HG03060 (cell line): Measurements from ENCODE around the gene FCHSD2.
A peak's percentile ranks its signal among the peaks of the same experiment; 100 is the strongest.
"Not testable (repeated sequence)": the region's sequence is repeated elsewhere in the genome, so short reads cannot be mapped to it uniquely, and the experiment has no call there.

ENCODE experiments used
- ATAC-seq: cut with Tn5 transposase; IDR thresholded peaks from one replicate; pipeline ENCODE4 v1.9.1; 2021; ENCODE audit warnings: low read depth, moderate number of reproducible peaks; ENCODE audit not compliant: unreplicated experiment

The FCHSD2 gene

DNA sequence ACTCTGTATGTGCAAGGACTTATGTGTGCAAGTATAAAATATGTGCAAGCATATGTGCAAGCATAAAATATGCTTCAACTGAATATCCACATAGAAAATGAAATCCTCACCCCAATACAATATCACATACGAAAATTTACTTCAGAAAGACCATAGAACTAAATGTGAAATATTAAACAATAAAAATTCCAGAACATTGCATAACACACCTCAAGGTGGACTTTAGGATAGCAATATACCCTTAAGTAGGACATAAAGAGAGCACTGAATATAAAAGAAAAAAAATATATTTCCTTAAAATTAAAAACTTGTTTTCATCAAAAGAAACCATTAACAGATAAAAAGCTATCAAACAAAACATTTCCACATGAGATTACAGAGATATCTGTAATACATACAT is 67.8 kb downstream of the FCHSD2 start:
- no peak for ATAC-seq

DNA sequence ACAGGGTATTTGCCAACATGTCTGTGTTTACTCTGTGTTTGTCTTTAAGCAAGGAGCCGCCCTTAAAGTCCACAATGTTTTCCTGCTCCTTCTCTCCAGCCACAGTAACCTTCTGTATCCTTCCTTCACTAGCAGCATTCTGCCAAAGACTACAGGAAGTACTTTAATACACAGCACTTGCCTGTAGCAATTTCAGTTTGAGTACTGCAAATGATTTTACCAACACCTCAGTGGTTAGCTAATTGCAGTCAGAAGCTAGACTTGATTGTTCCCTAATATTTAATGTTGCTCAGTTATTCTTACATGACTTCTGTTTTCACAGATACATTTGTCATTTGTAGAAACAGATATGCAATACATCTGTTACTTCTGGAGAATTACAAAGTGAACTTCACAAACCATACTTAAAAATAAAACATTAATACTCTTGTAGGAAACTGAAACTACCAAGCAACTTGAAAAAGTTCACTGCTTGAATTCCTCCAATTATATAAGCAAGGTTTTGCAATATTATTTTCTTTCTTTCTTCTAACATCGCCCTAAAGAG is 69.1 kb downstream of the FCHSD2 start:
- no peak for ATAC-seq

DNA sequence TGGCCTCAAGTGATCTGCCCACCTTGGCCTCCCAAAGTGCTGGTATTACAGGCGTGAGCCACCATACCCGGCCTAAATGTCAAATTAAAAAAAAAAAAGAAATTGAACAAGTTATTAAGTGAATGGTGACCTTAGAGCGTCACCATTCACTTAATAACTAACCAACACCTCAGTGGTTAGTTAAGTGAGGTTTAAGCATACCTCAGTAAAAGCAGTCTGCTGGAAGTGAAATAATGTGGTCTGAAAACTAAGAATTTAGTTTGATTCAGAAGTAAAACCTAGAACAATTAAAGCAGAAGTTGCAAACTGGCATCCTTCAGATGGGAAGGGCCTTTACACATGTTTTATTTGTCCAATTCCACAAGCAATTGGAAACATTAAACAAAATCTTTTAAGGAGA is 71.5 kb downstream of the FCHSD2 start:
- ATAC-seq: no peak

DNA sequence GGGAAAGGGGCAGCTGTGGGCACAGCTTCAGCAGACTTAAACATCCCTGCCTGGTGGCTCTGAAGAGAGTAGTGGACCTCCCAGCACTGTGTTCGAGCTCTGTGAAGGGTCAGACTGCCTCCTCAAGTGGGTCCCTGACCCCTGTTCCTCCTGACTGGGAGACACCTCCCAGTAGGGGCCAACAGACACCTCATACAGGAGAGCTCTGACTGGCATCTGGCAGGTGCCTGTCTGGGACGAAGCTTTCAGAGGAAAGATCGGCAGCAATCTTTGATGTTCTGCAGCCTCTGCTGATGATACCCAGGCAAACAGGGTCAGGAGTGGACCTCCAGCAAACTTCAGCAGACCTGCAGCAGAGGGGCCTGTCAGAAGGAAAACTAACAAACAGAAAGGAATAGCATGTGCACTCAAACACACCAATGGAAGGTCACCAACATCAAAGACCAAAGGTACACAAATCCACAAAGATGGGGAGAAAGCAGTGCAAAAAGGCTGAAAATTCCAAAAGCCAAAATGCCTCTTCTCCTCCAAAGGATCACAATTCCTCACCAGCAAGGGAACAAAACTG is 80.2 kb downstream of the FCHSD2 start:
- not testable (repeated sequence) for ATAC-seq

DNA sequence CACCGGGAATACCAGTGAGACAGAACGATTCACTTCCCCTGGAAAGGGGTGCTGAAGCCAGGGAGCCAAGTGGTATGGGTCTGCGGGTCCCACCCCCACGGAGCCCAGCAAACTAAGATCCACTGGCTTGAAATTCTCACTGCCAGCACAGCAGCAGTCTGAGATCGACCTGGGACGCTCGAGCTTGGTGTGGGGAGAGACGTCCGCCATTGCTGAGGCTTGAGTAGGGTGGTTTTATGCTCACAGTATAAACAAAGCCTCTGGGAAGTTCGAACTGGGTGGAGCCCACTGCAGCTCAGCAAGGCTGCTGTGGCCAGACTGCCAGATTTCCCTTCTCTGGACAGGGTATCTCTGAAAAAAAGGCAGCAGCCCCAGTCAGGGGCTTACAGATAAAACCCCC is 80.7 kb downstream of the FCHSD2 start:
- ATAC-seq: not testable (repeated sequence)

DNA sequence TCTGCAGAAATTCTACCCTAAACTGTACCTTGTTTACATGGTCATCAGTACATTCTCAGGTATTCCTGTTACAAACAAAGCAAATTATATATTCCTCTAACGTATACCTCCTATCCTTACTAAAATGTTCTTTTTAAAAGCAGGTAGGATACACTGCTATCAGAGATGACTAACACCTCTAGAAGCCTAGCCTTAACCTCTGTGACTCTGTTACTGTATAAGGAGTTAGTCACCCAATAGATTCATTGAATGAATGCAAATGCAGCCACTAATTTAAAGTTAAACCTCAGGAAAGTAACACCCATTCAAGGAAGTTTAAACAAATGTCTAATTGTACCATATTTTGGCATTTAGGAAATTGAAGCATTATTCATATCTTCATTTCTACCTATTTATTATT is 82.2 kb downstream of the FCHSD2 start:
- no peak for ATAC-seq

DNA sequence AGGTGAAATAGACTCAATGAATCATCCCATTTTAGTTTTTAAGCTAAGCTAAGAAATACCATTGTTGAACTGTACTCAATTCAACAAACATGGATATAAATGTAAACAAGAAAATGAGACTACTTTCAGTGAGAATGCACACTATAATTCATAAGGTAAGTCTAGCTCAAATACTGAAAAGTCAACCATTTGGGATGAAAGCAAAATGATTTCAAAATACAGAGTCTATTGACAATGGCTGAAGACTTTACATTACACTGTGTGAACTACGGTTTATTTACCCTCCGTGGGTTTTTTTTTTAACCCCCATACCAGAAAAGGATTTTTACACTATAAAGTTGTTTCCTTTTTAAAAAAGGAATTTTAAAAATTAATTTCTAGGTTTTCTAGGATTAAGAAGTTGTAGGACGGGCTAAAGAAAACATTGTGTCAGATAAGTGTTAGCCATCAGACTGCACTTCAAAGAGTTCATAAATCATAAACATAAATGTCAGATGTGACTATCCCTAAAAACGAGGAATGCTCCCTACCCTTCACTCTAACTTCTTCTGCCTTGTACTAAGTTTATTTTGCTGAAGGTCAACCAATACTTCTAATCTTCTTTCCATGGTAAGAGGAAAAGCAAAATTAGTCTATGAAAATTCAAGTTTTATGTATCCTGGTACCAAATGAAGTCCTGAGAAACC is 83.0 kb downstream of the FCHSD2 start:
- ATAC-seq: no peak

DNA sequence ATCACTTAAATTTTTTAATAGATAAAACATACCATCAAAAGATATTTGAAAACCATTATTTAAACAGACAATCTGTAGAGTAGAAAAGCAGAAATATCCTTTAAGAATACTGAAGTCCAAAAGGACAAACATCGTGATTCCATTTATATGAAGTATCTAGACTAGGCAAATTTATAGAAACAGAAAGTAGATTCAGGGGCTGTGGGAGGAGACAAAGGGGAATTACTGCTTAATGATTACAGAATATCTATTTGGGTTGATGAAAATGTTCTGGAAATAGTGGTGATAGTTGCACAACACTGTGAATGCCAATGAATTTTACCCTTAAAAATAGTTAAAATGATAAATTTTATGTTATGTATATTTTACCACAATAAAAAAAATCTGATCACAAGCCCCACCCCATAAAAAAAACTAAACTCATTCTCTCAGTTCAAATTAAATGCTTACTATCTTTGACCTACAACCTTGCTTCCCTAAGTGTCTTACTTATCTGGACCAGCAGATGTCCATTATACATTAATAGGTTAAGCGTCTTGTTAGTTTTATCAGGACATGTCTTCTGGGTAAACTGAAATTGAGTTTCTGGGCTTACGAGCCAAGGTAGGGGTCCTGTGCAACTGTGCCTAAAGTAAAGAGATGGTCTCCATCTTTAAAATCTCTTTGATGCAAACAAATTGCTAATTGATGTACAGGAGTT is 86.3 kb downstream of the FCHSD2 start:
- no peak for ATAC-seq

DNA sequence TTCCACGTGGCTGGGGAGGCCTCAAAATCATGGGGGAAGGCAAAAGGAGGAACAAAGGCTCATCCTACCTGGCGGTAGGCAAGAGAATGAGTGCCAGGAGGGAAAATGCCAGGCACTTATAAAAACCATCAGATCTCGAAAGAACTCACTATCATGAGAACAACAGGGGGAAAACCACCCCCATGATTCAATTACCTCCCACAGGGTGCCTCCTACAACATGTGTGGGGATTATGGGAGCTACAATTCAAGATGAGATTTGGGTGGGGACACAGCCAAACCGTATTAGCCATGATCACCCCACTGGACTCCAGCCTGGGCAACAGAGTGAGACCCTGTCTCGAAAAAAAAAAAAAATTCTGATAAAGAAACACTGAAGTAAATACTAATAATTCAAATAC is 87.1 kb downstream of the FCHSD2 start:
- no peak for ATAC-seq

DNA sequence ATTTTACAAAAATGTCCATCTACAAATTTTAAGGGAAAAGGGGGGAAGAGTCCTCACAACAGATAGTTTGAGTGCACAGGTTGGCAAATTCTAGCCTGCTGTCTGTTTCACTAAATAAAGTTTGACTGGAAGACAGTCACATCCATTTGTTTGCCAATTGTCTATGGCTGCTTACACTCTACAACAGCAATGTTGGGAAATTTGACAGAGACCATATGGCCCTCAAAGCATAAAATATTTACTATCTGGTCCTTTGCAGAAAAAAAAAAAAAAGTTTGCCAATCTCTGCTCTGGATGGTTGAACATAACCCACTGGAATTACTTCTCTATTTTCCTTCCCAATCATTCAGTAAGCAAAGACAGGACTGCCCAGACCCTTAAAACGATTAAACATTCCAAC is 88.2 kb downstream of the FCHSD2 start:
- ATAC-seq: no peak

DNA sequence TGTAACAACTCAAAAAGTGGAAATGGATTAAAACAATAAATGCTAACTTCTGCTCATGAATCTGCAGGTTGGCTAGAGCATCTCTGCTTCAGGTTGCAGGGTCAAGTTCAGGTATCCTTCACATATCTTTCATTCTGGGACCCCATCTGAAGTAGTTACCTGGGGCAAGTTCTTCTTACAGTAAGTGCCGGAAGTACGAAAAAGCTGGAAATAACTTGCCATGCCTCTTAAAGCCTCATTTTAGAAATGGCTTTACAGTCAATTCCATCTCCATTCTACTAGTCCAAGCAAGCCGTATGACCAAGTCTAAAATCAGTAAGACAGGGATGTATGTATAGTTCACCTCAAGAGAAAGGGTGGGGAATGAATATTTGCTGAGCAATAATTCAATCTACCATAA is 93.7 kb downstream of the FCHSD2 start:
- ATAC-seq: peak; percentile 2

DNA sequence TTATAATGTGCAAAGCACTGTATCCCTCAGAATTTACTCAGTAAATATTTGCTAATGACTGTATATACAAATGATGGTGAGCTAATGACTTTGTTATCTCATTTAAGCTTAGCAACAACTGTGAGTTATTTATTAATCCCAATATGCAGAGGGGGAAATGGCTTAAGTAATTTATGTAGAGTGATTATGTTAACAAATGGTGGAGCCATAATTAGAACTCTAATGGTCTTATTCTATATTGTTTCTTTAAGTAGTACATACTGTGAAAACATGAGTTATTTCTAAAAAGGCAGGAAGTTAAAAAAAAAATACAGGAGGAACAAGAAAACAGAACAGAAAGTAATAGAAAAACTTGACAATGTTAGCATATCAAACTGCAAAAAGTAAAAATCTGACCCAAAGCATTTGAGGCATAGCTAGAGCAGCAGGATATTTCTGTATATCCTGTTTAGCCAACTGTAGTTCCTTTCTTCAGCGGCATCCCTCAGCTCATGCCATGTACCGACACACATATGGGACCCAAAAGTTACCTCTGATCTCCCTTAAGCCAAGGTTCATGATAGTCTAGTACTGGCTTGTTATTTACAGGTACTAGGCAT is 94.2 kb downstream of the FCHSD2 start:
- ATAC-seq: peak; percentile 35

DNA sequence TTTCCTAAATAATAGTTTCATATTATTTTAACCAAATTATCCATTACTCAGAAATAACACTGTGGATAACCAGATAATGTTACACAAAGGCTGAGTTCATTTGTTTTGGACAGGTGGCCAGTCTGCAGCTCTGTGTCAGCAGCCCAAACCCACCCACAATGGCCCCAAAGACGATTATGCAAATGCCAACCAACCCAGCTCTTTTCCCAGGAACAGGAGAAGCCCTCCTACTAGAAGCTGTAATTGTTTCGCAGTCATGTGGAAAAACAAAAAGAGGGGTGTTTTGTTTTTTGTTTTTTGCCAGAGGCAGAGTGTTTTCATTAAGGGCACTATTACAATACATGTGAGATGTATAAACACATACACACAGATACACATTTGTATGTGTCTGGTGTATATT is 102.1 kb downstream of the FCHSD2 start:
- ATAC-seq: no peak

DNA sequence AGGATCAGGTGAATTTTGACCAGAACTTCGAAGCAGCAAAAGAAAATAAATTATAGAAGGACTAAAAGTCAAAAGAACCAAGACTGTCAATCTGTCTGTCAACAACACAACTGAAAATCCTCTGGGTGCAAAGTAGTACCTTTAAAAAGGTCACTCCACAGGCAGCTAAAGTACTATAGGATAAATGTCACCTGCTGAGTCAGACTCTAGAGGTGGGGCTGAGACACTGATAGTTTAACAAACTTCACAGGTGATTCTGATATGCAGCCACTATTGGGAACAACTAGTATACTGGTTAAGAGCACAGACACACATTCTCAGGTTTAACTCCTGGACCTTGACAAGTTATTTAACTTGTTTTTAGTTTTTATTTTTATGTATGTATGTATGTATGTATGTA is 107.3 kb downstream of the FCHSD2 start:
- ATAC-seq: no peak

DNA sequence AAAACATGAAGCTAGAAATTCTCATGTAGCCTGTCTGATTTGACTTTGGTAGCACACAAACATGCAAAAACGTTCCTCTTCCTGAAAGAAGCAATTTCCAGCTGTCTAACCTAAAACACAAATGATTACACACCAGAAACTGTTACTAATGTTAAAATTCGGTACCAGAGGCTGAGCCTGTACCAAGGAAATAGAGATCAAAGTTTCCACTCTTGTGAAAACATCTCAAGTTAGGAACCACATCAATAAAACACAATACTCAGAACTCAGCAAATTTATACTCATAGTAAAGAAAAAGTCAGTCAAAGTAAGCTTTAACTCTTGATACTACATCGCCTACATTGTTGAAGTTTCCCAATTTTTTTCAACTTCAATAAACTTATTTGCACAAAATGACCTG is 107.8 kb downstream of the FCHSD2 start:
- ATAC-seq: no peak

DNA sequence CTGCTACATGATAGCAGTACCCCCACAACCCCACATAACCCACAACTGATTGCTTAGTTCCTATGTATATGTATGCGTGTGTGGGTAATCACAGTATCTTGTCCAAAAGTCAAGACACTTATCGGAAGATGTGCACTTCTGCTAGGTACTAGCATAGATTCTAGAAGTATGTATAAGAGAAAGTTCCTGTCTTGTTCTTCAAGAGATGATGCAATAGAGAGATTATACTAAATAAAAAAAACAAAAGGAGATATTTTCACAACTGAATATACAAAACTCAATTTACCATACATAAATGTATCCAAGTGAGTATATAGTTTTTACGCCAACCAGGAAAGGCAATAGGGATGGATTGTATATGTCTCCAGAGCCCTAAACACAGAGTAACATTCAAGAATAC is 112.0 kb downstream of the FCHSD2 start:
- no peak for ATAC-seq

DNA sequence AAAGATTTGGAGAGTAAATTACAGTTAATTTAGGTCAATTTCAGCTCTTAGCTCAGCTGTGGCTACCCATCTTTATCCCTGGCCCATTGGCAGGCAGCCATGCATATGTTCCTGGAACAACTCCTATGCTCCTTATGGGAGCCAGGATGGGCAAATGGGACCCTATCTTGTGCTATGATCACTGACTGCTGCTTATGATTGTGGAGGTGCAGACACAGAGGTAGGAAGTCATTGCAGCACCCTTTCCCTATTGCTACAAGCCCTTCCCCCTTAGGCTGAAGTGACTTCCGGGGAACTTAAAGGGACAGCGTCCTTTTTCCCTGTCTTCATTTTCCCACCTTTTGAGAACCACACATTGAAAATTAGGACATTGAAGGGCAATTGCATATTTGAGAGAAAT is 112.7 kb downstream of the FCHSD2 start:
- ATAC-seq: no peak

DNA sequence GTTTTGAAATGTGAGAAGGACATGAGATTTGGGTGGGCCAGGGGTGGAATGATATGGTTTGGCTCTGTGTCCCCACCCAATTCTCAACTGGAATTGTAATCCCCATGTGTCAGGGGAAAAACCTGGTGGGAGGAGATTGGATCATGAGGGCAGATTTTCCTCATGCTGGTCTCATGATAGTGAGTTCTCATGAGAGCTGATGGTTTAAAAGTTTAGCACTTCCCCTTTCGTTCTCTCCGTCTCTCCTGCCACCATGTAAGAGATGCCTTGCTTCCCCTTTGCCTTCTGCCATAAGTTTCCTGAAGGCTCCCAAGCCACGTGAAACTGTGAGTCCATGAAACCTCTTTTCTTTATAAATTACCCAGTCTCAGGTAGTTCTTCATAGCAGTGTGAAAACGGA is 113.5 kb downstream of the FCHSD2 start:
- ATAC-seq: no peak

DNA sequence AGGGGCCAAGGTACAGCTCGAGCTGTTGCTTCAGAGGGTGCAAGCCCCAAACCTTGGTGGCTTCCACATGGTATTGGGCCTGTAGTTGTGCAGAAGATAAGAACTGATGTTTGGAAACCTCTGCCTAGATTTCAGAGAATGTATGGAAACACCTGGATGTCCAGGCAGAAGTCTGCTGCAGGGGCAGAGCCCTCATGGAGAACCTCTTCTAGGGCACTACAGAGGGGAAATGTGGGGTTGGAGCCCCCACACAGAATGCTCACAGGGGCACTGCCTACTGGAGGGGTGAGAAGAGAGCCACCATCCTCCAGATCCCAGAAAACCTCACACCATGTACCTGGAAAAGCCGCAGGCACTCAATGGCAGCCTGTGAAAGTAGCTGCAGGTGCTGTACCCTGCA is 114.3 kb downstream of the FCHSD2 start:
- ATAC-seq: not testable (repeated sequence)

DNA sequence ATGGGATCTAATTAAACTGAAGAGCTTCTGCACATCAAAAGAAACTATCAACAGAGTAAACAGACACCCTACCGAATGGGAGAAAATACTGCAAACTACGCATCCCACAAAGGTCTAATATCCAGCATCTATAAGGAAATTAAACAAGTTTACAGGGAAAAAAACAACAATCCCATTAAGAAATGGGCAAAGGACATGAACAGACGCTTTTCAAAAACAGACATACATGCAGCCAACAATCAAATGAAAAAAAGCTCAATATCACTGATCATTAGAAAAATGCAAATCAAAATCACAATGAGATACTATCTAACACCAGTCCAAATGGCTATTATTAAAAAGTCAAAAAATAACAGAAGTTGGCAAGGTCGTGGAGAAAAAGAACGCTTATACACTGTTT is 117.5 kb downstream of the FCHSD2 start:
- no peak for ATAC-seq

DNA sequence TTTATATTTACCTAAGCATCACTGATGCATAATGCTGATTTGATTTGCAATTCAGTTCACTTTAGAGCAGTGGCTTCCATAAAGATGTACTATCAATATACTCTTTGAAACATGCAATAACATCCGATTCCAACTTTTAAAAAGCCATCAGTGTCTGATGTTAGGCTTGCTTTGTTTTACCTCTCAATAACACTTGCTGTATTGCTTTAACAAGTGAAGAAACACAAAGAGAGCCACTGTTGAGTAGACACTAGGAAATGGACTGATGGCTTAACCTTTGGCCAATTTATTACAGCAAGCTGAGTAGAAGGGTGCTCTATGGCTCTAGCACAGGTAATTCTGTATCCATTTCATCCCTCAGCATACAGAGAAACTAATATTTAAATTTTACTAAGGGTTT is 122.1 kb downstream of the FCHSD2 start:
- ATAC-seq: no peak
